Left colon (tissue), 2 donors: ENCODE data around the gene RFT1. TPM values are rescaled to one million over a fixed set of nuclear protein-coding genes. Genes with fewer than 3 reads are reported as not detected.

Source experiments
- ATAC-seq: fragments of 200-7000 bp; cut with Tn5 transposase; one replicate; pipeline ENCODE4 v1.9.1; 2020; ENCODE audit warnings: mild to moderate bottlenecking, moderate library complexity
- DNase-seq, 2 donors: peaks; one replicate each; pipeline ENCODE4 v3.0.0-alpha.2; 2020
- intact Hi-C, 2 donors: fragments of 100-400 bp; cut with DNase I in 1 of 2; cut with micrococcal nuclease in 1 of 2; formaldehyde crosslinking; loops; one replicate each; pipeline versions ENCODE4 v1.11.2 to v1.14.0; 2022; cut with DNase I, micrococcal nuclease
- long read RNA-seq: library from polyadenylated mRNA; unstranded; transcript quantifications from one replicate; pipeline ENCODE4 v2.0.0, GENCODE V29; 2021
- total RNA-seq, 2 donors: library from RNA; stranded (reverse); fragmentation: NEBNext Ultra II Directional; extraction: Animal tissue kit (Norgen Biotek cat#: 25700); gene quantifications; one replicate each; pipeline ENCODE4 v1.2.1, GENCODE V29; 2021
- donor health status: DM: no; HTN: no; CAD: no.
- donor health status: DM: yes; HTN: yes; CAD: no.

RFT1 gene, protein sequence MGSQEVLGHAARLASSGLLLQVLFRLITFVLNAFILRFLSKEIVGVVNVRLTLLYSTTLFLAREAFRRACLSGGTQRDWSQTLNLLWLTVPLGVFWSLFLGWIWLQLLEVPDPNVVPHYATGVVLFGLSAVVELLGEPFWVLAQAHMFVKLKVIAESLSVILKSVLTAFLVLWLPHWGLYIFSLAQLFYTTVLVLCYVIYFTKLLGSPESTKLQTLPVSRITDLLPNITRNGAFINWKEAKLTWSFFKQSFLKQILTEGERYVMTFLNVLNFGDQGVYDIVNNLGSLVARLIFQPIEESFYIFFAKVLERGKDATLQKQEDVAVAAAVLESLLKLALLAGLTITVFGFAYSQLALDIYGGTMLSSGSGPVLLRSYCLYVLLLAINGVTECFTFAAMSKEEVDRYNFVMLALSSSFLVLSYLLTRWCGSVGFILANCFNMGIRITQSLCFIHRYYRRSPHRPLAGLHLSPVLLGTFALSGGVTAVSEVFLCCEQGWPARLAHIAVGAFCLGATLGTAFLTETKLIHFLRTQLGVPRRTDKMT
- 10 to 100 TPM; 13.1 to 14.1 TPM for total RNA-seq
- long read RNA-seq, full-length matches to known transcripts = 50 of 57 reads
- long read RNA-seq, partial matches to known transcripts = 0 of 57 reads
- long read RNA-seq, other reads (novel, unspliced or antisense) = 7 of 57 reads

DNA sequence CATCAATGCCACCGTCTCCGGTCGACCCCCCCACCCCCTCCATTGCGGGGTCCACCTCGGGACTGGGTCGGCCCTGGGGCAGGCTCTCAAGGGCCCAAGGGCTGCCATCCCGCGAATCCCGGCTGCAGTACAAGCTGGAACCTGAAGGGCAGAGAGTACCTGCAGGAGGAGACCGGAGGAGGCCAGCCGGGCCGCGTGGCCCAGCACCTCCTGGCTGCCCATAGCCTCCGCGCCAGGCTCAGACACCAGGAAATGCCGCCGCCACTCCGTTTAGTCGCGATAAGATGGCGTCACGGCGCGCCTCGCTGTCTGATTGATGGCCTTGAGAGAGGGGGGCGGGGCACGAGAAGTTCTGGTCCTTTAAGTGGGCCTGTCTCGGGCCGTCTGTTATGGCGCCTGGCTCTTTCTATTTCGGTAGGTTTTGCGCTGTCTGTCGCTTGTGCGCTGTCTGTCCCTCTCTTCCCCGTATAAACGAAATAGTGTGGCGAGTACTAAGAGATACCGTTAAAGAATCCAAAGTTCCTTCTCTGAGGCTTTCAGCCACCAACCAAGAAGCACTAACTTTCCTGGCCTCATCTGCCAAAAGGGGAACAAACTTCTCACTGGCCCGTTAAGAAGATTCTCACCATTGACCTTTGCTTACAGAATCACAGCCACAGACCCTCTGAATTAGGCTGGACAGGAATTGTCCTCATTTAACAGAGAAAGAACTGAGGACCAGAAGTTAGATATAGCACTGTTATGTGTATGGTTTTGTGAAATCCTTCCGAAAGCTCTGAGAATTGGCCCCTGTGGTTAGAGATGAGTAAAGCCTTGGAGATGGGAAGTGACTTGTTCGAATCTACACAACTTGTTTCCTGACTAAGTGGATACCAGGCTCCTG lies at the start of gene RFT1:
Gene RFT1 (minus strand): TSS at position 257 of the 883 bp plus-strand sequence. CDS start 35 bp downstream, at position 222.
- ATAC-seq (peak; percentile 80), DNase-seq (peak; percentile 98 to 100)
- intact Hi-C loops = no loop called here

DNA sequence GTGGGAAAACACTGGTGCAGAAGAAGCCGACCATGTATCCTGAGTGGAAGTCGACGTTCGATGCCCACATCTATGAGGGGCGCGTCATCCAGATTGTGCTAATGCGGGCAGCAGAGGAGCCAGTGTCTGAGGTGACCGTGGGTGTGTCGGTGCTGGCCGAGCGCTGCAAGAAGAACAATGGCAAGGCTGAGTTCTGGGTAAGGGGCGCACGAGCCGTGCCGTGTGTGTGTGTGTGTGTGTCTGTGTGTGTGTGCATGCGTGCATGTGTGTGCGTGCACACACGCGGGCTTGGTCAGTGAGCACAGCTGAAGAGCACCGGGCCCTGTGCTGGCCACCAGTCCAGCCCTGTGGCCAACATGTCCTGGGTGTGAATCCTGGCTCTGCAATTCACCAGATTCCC lies 49.3 kb upstream of the RFT1 start:
- no peak for DNase-seq
- ATAC-seq = no peak
- intact Hi-C loops = no loop called here

DNA sequence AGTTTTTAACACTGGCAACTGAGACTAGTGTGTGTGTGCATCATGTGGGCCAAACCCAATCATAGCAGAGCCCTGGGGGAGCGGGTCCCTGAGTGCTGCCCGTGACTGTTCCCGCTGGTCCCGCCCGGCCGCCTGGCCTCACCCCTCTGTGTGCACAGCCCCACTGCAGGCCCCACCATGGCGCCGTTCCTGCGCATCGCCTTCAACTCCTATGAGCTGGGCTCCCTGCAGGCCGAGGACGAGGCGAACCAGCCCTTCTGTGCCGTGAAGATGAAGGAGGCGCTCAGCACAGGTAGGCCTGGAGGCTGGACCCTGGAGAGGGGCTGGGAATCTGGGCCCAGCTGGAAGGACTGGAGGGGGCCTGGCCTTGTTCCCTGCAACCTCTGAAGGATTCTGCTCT lies 48.0 kb upstream of the RFT1 start:
- intact Hi-C loops = no loop called here
- ATAC-seq = no peak

GRCh38 chr3:53175613-53176540 lies 45.6 kb upstream of the RFT1 start:
- intact Hi-C loops = no loop called here
- ATAC-seq = no peak

More for the DNA sequence above, 48.0 kb upstream of the RFT1 start:
- DNase-seq = no peak

DNA sequence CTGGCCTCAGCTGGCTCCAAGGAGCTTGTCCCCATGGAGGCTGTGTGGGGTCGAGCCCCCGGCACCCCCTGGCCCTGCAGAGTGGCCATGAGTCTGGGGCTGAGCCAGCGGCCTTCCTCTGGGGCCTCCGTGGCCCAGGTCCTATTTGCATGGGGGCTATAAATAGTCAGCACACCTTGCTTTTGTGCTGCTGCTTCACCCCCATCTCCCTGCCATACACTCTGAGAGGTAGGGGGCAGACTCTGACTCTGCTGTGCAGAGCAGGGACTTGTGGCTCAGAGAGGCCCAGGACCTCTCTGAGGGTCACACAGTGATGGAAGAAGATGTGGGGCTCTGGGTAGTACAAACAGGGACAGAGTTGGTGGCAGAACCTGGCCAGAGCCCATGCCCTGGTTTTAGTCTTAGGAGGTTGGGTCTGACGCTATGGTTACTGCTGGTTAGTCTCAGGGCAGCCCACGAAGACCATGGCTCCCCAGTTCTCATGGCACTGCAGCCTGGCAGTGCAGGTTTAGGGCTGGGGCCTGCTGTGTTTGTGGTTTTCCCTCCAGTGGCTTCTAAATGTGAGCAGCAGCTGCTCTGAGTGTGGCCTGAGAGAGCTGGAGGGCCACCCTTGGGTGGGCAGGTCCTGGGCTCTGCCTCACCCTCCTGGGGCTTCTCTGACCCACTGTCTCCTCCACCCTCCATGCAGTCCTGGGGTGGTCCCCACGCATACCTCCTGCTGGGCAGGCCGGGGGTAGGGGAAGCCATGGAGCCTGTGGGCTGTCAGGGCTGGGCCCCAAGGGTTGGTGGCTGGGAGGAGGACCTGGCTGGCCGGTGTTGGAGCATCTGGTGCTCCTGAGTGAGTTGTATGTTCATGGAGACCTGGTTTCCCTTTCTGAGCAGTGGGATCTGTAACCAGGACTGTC lies 44.4 kb upstream of the RFT1 start:
- DNase-seq = no peak
- no peak for ATAC-seq
- intact Hi-C loops = no loop called here

More at GRCh38 chr3:53175613-53176540, 45.6 kb upstream of the RFT1 start:
- DNase-seq = no peak

DNA sequence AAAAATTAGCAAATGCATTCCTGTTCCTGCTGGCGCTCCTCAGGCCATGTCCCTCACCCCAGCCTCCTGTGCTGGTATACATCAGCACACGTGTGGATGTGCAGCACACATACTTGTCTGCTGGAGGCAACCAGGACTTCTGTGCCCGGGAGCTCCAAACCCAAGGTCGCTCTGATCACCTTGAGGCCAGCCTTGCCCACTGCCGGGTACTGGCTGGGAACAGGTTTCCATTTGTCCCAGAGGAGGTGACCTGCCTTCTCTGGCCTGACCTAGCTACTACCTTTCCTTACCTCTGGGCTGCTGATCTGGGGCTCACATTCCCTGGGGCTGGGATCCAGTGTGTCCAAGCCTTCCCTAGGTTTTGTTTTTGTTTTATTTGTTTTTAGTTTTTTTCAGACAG lies 42.9 kb upstream of the RFT1 start:
- no peak for DNase-seq
- intact Hi-C loops = no loop called here
- ATAC-seq = no peak

GRCh38 chr3:53171827-53172505 lies 41.7 kb upstream of the RFT1 start:
- ATAC-seq (no peak), DNase-seq (no peak)
- intact Hi-C loops = no loop called here

GRCh38 chr3:53171064-53171418 lies 40.8 kb upstream of the RFT1 start:
- intact Hi-C loops = no loop called here
- ATAC-seq = no peak
- DNase-seq = no peak

- intact Hi-C loops = no loop called here
- DNase-seq (peak; percentile 60 to 70), ATAC-seq (peak; percentile 79)
Measured at GRCh38 chr3:53170325-53171063, 40.3 kb upstream of the RFT1 start.

DNA sequence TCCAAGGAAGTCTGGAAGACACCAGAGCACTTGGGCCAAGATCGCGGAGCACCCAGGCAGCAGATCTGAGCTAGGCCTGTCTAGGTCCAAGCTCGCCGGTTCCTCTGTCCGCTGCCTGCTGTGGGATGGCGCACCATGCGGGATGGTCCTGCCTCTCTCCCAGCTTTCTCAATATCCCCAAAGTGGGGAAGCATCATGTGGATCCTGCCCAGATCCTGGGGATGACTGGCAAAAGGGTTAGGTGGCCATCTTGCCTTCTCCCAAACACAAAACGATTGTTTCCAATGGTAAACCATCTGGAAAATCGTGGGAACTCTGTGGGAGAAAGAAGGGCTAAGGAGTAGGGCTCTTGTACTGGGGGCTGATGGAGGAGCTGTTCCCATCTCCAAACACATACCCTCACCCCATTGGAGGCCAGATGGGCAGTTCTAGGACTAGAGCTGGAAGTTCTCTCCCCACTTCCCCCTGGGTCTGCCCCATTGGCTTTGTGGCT lies 39.6 kb upstream of the RFT1 start:
- intact Hi-C loops = no loop called here
- no peak for ATAC-seq
- no peak for DNase-seq

DNA sequence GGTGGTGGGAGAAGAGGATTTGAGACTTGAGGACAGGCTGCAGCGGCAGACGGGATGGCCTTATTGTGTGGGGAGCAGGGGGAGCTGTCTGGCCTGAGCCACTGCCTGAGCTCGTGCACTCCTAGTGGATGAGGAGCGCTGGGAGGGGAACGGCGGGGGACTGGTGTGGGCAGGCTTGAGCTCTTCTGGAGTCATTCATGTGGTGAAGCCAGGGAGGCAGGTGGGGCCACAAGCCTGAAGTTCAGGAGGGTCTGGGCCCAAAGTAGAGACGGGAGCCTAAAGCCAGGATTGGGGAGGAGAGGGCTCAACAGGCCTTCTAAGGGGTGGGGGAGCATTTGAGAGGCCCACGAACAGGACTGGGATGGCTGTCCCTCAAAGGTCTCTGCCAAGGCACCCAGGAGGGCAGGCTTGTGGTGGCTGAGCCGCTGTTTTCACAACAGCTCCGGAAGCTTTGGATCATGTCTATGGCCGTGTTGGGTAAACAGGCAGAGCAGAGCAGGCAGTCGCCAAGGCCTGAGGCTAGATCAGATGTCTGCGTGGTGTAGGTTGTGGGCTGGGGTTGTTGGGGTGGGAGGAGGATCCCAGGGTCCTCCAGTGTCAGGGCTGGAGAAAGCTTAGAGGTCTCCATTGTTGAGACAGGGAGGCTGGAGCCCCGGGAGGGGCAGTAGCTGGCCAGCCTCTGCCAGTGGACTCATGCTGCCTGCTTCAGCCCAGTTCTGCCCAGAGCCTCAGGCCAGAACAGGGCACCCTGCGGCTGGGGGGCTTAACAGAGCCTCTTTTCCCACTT lies 39.0 kb upstream of the RFT1 start:
- ATAC-seq (no peak), DNase-seq (no peak)
- intact Hi-C loops = no loop called here

DNA sequence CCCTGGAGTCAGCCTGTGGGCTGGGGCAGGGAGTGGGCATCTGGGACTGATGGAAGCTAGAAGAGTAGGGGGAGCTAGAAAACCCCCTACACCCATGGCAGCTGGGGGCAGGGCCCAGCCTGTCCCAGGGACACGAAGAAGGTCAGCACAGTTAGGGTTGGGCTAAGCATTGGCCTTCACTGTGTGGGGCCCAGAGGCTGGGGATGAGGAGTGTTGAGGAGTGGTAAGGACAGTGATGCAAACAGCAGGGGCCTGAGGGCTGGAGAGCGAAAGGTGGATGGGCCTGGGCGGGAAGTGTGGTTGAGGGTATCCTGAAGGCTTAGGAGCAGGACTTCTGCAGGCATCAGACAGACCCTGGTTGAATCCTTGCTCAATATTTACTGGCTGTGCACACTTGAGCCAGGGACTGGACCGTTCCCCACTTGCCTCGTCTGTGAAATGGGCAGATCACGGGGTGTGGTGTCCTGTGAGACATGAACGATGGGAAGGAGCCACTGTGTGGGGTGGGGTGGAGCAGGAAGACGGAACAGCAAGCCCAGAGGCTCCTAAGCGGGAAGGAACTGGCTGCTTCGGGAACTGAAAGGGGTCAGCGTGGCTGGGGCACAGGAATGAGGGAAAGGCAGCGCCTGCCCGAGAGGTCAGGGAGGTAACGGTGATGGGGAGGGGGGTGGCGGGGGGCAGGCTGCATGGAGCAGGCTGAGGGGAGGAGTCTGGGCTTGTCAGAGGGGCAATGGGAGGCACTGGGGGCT lies 38.1 kb upstream of the RFT1 start:
- no peak for ATAC-seq
- DNase-seq = no peak
- intact Hi-C loops = no loop called here

GRCh38 chr3:53167418-53168174 lies 37.4 kb upstream of the RFT1 start:
- no peak for ATAC-seq
- intact Hi-C loops = no loop called here
- DNase-seq = no peak

DNA sequence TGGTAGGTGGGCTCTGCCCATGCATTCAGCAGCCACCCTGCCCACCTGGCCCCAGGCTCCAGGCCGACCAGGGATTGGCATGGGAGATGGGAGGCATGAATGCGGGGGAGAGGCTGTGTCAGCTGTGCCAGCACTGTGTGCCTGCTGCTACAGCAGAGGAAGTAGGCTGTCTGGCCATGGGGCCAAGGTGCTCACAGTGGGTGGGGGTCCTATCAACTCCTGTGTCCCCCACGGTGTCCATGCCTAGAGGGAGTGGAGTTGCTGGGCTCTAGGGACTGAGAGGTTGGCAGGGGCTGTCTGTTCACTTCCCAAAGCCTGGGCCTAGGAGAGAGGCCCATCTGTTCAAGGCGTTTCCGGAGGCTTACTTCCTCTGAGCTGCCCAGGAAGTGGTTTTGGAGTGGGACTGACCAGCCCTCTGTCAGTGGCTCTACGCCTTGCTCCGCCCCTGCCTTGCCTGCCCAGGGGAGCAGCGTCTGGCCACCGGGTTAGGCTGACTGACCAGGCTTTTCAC lies 36.6 kb upstream of the RFT1 start:
- intact Hi-C loops = no loop called here
- DNase-seq (peak in 1 of 2 donors; percentile 70), ATAC-seq (no peak)
